Neural crest cell (in vitro differentiated cells): ENCODE measurements around the gene ARHGEF4. TPM values are rescaled to one million over a fixed set of nuclear protein-coding genes. Genes with fewer than 3 reads are reported as not detected.

Source experiments
- DNase-seq: peaks from one replicate; pipeline ENCODE4 v3.0.0; 2021; ENCODE audit warnings: low read depth, mixed read lengths, low spot score
- H3K27ac Mint-ChIP-seq: one replicate; pipeline ENCODE4 v1.8.0; 2021; ENCODE audit warnings: mild to moderate bottlenecking, mixed read lengths; ENCODE audit not compliant: unreplicated experiment
- H3K27me3 Mint-ChIP-seq: 2 replicates; pipeline ENCODE4 v1.8.0; 2021; ENCODE audit warnings: low read depth, mild to moderate bottlenecking, mixed read lengths
- H3K36me3 Mint-ChIP-seq: 2 replicates; pipeline ENCODE4 v1.8.0; 2021; ENCODE audit warnings: low read depth, mild to moderate bottlenecking, mixed read lengths
- H3K4me1 Mint-ChIP-seq: 2 replicates; pipeline ENCODE4 v1.8.0; 2021; ENCODE audit warnings: mixed read lengths
- H3K4me3 Mint-ChIP-seq: one replicate; pipeline ENCODE4 v1.8.0; 2021; ENCODE audit warnings: mild to moderate bottlenecking, mixed read lengths
- H3K9me3 Mint-ChIP-seq: 2 replicates; pipeline ENCODE4 v1.8.0; 2021; ENCODE audit warnings: mixed read lengths
- total RNA-seq: library from RNA; stranded (reverse); gene quantifications from 2 replicates; pipeline ENCODE4 v1.2.1, GENCODE V29; 2021
- TF ChIP-seq, protein P1 (sequence below): fragments of 200-600 bp; sonication (generic); conservative IDR thresholded peaks from 2 replicates; pipeline ENCODE4 v1.5.0; 2021; ENCODE audit warnings: antibody characterized with exemption, mild to moderate bottlenecking

The ARHGEF4 gene
- total RNA-seq, 1 donor from 2014 or later = 22.1 TPM

GRCh38 chr2:131014141-131014540, 177.4 kb downstream of the ARHGEF4 start:
- Mint-ChIP-seq H3K9me3 (no peaks in the 10 kb centered on the region), H3K27me3 (peaks cover 14% of the 10 kb centered on the region), H3K4me3 (no peak overlapping the region), H3K4me1 (peaks cover 7% of the 10 kb centered on the region), H3K36me3 (no peaks in the 10 kb centered on the region), H3K27ac (no peak overlapping the region)
- TF ChIP-seq, protein P1, sequence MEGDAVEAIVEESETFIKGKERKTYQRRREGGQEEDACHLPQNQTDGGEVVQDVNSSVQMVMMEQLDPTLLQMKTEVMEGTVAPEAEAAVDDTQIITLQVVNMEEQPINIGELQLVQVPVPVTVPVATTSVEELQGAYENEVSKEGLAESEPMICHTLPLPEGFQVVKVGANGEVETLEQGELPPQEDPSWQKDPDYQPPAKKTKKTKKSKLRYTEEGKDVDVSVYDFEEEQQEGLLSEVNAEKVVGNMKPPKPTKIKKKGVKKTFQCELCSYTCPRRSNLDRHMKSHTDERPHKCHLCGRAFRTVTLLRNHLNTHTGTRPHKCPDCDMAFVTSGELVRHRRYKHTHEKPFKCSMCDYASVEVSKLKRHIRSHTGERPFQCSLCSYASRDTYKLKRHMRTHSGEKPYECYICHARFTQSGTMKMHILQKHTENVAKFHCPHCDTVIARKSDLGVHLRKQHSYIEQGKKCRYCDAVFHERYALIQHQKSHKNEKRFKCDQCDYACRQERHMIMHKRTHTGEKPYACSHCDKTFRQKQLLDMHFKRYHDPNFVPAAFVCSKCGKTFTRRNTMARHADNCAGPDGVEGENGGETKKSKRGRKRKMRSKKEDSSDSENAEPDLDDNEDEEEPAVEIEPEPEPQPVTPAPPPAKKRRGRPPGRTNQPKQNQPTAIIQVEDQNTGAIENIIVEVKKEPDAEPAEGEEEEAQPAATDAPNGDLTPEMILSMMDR = no peak
- DNase-seq = no peak

DNA sequence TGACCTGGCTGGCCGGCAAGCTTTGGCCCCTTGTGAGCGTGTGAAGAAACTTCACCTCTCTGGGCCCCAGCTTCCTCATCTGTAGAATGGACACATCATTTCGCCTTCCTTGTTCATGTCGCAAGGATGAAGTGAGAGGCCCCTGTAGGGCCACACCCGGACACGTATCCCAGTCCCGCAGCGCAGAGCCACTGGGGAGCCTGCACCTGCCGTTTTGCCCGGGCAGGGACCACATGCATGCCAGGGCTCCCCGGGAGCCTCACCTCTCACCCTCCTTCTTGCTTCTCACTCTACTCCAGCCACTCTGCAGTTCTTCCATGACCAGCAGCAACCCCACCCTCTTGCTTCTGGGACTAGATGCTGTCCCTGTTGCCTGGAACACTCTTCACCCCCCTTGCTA, 179.1 kb downstream of the ARHGEF4 start:
- DNase-seq = no peak
- Mint-ChIP-seq H3K27me3 (peaks cover 14% of the 10 kb centered on the region), H3K4me1 (peaks cover 7% of the 10 kb centered on the region), H3K27ac (no peak overlapping the region), H3K9me3 (no peaks in the 10 kb centered on the region), H3K4me3 (no peak overlapping the region), H3K36me3 (no peaks in the 10 kb centered on the region)
- TF ChIP-seq, protein P1 = no peak

DNA sequence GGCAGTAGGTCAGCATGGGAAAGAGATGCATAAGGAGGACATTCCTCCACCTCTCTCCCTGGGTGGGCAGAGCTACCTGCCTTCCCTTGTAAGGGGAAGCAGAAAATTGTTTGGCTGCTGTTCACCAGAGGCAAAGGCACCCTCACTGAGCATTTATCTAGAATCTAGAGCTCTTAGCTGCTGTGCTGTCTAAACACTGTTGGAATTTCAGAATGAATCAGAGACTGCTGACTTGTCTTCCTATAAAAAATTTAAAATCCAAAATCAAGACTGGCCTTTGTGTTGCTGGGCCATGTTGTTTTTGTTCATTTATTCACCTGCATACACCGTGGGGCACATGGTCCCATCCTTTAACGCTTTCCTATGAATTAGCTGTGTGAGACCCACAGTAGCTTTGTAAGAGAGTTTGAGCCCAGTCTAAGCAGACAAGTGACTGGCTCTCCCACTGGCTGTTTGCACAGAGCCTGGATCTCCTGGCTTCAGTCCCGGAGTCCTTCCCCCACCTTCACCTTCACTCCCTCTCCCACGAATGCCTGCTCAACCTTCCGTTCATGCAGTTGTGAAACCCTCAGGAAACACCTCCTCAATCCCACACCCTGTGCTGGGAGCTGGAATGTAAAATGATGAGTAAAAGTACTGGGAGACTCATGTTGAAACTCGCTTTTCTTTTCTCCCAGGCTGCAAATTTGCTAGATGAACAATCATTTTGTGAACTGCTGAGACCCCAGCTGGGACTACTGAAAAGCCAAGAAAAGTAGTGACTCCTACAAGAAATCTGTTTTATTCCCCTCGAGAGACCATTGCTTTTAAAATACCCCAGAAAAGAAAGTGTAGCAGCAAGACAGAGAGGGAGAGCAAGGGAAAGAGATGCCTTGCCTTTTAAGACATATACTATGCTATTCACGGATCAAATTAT, 180.4 kb downstream of the ARHGEF4 start:
- Mint-ChIP-seq H3K4me1 (no peaks in the 10 kb centered on the region), H3K36me3 (peaks cover 4% of the 10 kb centered on the region), H3K27me3 (peaks cover 12% of the 10 kb centered on the region), H3K4me3 (no peak overlapping the region), H3K9me3 (no peaks in the 10 kb centered on the region), H3K27ac (no peak overlapping the region)
- TF ChIP-seq, protein P1 = no peak
- DNase-seq = no peak

GRCh38 chr2:131022731-131023130, 186.0 kb downstream of the ARHGEF4 start:
- TF ChIP-seq, protein P1 = no peak
- peaks cover 7% of the 10 kb centered on the region for H3K9me3 Mint-ChIP-seq
- H3K36me3 Mint-ChIP-seq = peaks cover 12% of the 10 kb centered on the region
- H3K4me3 Mint-ChIP-seq = no peak overlapping the region
- peaks cover 7% of the 10 kb centered on the region for H3K27me3 Mint-ChIP-seq
- no peaks in the 10 kb centered on the region for H3K4me1 Mint-ChIP-seq
- DNase-seq = no peak
- no peak overlapping the region for H3K27ac Mint-ChIP-seq

- DNase-seq = no peak
- TF ChIP-seq, protein P1 = no peak
- no peak overlapping the region for H3K4me3 Mint-ChIP-seq
- no peaks in the 10 kb centered on the region for H3K27me3 Mint-ChIP-seq
- H3K9me3 Mint-ChIP-seq = peaks cover 7% of the 10 kb centered on the region
- H3K4me1 Mint-ChIP-seq = no peaks in the 10 kb centered on the region
- H3K27ac Mint-ChIP-seq = no peak overlapping the region
- peaks cover 12% of the 10 kb centered on the region for H3K36me3 Mint-ChIP-seq
Measured at GRCh38 chr2:131023758-131024157, 187.0 kb downstream of the ARHGEF4 start.
